Hematopoietic multipotent progenitor cell treated with erythropoietin and hydrocortisone succinate and interleukin-3 and kit ligand, for 6 days (in vitro differentiated cells): ENCODE data around the gene LPP.
A peak's percentile ranks its signal among the peaks of the same experiment; 100 is the strongest.

Source experiments
- DNase-seq: peaks from one replicate; pipeline ENCODE4 v3.0.0-alpha.2; 2015

LPP gene

DNA sequence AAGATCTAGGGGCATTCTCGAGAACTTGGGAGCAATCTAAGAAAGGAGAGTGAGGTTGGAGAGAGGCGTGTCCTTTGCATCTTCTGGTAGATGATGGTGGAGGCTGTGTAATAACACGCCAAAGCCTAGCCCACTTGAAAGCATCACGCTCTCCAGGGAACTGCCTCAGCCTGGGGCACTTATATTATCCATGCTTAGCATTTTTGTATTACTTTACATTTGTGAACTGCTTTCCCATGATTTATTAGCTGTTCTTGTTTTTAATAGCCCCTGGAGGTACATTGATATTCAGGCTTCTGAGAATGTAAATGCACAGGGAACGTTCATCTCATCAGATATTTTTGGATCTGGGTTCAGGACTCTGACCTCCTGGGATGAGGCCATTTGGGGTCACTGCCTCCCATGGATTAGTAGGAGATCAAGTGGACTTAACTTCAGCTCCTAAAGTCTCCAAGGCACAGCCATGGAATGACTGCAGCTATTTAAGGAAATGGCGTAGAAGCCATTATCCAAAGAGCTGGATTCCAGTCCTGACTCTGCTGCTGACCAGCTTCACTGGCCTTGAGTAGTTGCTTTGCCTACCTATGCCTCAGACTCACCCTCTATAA, 124.9 kb downstream of the LPP start:
- no peak for DNase-seq

DNA sequence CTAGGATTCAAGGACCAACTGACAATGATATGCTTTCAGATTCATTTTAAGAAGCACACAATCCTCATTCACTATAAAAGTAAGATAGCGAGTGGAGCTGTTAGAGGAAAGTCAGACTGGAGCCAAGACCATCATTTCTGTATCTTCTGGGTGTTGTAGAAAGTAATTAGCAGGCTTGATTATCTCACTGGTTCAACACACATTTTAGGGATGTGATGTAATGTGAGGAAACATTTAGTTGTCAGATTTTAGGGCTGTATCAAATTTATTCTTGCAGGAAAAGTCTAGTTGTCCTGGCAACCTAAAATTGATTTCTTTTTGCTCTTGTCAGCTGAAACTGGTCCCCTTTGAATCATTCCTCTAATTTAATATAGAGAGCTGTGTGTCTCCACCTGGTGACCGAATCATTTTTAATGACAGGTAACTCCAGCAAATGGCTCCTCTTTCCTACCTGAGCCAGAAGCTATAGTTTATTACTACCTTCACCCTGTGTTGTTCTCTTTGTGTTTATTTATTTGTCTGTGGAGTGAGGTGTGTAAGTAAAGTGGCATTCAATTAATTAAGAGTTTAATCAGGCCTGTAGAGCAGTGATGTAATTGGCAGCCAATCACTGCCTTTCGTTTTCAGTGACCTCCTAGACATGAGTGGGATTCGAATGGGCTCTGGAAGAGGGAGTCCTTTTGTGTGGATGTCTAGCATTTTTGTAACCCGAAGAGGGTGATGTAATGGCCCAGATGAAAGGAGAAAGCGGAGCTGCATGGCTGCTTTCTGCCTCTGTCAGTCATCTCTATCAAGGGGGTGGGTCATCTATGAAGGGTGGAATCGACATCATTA, 125.8 kb downstream of the LPP start:
- no peak for DNase-seq

DNA sequence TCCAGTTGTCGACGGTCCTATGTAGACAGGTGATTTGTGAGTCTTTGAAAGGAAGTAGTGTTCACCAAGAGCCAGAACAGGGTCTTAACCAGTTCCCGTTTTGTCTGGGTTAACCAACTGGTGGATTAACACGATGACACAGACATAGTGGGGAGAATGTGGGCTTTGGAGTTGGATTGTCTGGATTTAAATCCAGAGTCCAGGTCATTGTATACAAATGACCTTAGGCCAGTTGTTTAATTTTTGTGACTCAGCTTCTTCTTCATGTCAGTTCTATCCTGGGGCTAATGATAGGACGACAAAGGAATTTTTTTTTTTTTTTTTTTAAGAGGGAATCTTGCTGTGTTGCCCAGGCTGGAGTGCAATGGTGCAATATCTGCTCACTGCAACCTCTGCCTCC, 126.7 kb downstream of the LPP start:
- DNase-seq = no peak

DNA sequence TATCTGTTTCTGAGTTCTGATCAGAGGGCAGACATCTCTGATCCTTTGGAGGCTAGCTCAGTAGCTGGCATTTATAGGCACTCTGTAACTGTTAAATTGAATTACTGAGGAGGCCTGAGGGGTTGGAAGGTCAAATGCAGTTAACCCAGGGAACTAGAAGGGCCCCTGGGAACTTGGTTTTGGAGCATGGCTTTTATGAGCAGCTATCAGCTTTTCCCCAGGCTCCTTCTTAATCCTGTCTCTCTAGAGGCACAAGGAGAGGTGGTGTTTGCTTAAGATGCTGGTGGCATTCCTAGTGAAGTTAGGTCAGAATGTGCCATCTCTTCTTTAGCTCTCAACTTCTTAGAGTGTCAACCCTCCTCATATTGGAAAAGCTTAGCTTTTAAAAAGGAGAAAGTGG, 128.9 kb downstream of the LPP start:
- no peak for DNase-seq

DNA sequence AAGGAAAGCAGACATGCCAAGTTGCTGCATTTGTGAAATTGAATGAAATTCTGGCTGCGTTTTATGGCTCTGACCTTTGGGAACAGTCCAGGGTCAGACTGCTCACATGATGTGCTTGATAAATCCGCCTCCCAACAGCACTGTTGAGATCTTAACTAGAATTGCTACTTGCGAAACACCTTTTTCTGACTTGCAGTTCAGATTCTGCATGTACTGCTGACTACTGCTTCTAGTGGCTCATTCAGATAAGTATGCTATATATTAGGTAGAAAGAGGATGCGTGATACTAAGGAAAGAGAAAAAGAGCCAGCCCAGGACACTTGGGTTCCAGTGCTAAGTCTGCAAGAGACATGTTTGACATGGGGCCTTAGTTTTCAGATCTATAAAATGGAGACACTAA, 129.4 kb downstream of the LPP start:
- DNase-seq = peak; percentile 26

DNA sequence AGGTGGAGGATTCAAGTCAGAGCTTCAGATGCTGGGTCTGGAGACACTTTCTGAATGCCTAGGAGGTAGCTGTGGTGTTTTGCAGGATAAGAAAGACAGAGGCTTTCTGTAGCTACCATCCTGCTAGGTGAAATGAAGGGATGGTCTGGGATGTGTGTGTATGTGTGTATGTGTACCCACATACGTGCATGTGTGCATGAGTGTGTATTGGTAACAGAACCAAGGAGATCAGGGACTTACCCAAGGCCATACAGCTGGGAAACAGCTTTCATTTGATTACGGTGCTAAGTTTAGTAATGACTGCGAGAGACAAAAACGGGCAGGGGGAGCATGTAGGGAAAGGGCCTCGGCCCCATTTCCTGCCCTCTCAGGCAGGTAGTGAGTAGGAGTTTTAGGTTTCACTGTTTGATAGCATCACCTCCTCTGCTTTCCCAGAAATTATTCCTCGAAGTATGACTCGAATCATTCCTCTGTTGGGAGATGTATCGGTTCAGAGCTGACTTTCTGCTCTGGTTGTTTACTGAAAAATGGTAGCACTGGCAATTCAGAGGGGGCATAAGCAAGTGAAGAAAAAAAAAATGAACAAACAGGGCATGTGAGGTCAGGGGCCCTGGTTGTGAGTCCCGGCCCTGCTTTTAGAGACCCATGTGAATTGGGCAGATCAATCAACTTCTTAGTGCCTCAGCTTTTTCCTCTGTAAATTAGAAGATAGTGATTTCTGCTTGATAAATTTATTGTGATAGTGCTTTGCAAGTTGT, 130.7 kb downstream of the LPP start:
- DNase-seq = no peak

DNA sequence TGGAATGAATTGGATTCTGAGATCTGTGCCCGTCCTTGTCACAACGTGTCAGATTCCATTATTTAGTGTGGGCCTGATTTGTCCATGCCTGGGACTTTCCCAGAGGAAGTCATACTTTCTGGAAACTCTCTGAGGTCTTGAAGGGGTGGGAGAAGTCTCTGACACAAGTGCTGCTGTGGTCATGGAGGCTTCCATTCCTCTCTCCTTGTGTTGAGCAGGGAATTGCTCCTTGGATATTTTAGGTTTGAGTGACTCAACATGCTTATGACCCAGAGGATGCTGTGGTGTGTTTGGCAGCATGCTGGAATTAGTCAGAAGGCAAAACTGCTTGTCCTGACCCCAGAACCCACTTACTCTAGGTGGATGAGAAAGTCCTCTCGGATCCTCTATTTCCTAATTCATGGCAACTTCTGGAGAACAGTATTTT, 132.1 kb downstream of the LPP start:
- DNase-seq = no peak

DNA sequence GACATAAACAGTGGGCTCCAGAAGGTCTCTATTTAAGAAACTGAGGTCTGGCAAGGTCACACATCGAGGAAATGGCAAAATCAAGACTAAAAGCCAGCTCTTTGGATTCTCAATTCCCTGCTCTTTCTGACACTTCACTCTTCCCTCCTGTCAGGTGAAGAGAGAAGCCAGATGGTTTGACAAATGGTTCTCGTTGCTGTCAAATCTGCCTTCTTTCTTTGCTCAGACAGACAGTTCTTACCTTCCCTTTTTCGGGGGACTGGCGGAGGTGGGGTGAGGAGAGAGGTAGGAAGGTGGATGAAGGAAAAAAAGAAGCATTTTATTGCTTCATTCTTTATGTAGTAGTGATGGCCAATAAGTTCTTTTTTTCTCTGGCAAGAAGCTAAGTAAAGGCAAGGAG, 133.4 kb downstream of the LPP start:
- no peak for DNase-seq

DNA sequence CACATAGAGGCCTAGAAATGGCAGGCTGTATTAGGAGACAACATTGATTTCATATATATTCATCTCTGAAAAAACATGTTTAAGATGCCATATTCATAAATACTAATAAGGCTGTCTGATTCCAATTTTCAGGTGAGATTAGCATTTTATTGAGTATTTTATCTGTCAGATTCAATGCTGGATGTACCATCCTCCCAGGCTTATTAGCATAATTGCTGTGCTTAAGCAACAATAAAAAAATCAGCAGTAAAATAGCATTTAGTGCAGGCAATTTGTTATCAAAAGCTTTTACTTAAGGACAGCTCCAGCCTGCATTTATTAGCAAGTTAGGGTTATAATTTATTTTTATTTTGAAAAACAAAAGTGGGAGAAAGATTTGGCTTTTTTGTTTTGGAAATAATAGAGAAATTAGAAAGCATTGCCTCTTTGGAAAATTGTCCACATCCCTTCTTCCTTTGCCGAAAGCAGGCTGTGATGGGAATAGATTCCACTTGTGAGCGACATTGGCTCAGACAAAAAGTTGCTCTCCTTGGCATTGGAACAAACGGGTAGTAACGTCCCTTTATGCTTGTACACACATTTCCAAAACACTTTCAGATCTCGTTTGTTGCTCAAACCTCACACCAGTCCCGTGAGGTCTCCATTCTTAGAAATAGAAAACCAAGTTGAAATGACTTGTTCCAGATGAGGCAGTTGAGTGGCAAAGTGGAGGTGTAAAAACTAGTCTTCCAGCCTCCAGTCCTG, 134.0 kb downstream of the LPP start:
- DNase-seq = no peak

DNA sequence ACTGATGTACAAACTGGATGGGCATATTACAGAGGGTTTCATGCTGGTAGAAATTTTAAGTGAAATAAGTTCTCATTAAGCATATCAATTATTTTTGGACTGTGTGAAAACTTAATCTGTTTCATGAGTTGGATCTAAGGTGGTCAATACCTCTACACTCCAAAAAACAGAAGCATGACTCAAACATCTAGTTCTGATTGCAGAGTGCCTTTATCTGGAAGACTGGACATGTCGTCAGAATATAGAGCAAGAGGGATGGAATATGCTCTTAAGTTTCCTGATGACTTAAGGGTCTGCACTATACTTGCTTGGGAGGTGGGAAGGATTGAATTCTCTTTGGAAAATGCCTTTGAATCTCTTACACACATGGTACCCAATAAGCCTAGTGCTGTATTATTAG, 138.3 kb downstream of the LPP start:
- no peak for DNase-seq

DNA sequence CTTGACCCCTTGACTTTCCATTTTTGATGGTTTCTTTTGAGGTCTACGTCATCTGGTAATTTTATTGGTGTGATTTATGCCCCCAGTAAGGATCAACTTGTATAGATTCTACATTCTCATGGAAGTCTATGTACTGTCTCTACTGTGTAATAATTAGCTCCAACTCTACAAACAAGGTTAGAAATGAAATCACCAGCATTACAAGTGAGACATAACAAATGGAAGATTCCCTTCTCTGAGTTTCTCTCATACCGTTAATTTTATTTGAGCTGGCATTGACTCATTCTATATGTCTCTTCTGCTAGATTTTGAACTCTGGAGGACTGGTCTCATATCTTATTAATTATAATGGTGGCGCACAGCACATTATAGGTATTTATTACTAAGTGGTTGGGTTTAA, 138.9 kb downstream of the LPP start:
- no peak for DNase-seq

DNA sequence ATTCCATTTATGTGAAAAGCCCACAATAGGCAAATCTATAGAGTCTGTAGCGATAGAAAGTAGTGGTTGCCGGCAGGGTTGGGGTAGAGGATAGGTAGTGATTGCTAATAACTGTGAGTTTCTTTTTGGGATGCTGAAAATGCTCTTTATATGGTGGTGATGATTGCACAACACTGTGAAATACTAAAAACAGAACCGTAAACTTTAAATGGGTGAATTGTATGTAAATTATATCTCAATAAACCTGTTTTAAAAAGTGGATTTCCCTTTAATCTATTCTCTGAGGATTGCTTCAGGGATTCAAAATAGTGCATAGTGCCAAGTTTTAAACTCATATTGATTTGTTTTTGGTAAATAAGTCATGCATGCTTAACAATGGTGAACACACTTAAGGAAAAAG, 140.2 kb downstream of the LPP start:
- no peak for DNase-seq

DNA sequence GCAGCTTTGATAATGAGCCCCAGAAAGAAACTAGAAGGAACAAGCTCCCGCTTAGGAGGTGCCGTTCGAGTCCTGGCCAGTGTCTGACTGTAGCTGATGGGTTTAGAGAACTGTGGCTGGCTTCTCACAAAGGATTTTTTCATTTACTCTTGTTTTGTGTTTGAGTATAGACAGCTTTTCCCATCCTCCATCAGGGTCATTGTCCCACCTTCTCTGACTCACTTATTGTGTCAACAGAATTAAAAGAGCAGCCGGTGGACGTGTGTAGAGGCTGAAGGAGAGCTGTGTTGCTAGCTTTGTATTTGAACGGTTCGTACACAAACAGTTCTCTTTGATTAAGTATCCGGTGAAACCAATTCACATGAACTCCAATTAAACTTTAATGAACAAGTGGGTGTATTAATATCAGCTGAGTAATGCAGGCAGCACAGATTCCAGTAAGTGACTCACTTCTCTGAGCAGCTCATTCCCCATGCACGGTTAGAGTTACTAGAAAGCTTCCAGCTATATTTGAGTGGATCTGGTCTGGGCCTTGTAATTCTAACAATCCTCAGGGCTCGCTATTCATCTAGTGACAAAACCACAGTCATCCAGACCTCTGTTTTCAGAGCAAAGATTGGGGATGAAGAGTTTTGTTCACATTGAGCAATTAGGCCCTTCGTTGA, 141.0 kb downstream of the LPP start:
- no peak for DNase-seq

DNA sequence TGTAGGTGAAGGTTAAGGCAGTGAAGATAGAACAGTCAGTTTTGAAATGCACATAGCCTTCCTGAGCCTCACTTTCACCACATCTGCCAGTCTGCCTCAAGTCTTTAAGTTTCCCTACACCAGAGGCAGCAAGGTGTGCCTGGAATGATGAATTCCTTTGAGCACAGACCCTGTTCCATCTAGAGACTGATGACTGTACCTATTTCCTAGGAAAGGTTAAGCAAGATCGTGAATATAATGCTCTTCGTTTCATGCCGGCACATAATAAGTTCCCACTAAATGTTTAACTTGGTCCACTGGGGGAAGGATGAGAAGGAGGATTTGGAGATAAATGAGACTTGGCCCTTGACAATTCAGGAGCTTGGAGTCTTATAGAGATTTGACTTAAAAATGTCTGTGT, 141.9 kb downstream of the LPP start:
- DNase-seq = no peak

DNA sequence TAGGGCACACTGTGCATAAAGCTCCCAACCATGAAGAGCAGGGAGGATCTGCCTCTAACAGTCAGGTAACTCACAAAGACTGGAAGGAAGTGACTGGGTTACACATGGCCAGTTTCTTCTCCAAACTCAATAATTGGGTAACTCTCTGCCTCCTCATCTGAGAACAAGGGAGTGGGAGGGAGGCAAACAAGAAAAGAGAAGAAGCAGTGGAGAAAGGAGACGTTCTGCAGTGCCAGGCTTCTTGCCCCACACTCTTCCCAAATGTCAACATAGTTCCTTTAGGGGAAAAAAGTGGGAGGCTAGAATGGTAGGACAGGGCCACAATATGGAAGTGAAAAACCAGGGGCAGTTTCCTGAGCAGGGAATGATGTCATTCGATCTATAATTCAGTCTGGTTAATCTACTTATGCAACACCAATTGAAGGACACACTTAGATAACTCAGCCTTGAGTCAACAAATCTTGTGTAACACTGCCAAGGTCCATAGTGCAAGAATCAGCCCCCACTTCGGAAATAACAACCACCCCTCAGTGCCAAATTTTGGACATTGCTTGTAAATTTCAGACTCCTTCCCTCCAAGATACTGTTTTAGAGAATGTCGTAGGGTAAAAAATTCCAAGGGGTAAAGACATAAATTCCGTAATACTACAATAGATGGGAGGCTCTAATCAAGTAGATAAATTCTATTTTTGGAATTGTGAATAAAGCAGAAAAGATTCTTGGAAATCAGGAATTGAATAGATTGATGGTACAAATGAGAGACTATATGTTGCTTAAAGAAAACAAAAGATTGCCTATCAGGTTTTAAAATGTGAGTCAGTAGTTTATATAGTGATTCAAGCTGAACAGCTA, 143.0 kb downstream of the LPP start:
- DNase-seq = no peak

DNA sequence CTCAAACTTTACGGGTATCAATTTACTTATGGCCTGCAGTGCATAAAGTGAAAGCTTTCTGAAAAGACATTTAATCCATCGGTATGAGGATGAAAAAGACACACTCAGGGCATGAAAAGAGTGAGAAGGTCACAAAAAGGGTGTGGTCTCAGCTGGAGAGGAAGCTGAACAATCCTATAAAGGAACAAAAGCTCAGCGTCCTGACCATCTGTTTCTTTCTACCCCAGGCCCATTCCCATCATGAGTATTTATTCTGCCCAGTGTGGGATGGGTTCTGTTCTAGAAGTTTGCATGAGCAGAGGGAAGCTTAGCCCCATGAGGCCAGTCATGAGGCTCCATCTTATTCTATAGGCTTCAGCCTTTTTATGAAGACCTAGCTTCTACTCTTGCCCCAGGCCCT, 144.6 kb downstream of the LPP start:
- DNase-seq = no peak

DNA sequence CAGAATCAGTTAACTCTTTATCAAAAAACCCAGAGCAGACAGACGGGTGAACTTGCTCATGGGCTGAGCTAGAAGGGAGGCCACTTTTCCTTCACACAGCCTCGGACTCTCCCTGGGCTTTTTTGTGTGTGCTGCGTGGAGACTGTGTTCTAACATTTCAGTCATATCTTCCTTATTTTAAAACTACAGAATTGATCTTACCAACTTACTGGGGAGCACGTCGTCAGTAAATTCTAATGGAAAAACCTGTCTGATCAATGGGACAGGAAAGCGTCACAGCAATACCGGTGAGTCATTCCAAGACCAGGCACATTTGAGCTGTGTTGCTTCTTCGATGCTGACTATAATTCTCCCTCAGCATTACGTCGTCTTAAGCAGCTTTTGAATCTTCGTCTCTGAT, 145.1 kb downstream of the LPP start:
- no peak for DNase-seq

DNA sequence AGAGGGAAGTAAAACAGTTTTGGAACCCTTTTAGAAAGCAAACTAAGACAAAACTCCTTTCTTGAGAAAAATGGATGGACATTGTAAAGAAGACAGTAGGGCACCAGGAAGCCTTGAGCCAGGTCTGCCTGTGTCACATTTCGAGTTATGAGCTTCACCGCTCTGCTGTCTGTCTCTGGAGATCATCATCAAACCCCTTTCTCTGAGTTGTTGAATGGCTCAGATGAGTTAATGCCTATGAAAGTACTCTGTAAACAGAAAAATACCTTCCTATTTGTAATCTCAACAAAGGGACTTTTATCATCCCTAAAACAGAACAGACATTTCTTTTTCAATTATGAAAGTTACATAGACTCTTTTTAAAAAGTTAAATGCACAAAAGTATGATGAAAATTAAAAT, 145.8 kb downstream of the LPP start:
- no peak for DNase-seq

DNA sequence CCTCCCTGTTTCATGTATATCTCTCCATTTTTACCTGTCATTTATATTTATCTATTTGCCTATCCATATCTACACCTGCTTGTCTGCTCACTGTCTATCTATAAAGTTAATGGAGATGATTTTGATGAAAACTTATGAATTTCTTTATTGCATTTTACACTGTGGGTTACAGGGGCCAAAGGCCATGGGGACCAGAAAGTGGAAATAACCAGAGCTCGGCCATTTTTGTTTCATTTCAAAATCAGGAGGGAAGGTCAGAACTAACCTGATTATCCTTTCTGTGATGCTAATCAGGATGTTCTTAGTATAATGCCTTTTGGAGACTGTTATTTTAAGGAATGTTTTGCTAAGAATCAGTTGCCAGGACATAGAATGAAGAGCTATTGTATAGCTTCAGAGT, 147.2 kb downstream of the LPP start:
- no peak for DNase-seq

DNA sequence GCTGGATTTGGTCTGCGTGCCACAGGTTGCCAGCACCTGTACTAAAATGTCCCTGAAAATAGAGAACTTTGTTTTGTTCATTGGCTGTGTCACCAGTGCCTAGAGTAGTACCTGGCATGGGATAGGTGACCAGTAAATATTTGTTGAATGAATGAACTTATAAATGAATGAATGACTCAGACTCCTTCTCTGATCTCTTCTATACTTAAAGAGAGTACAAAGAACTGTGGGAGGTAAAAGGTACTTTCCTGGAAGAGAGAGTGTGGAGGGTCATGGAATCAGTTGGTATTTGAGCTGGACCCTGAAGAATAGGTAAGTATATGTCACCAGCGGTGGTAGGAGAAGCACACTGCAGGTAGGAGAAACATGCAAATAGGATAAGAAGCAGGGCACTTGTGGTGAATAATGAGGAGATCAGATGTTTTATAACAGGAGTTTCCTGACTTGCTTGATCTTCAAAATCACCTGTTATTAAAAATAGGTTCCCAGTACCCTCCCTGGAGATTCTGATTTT, 149.4 kb downstream of the LPP start:
- no peak for DNase-seq

DNA sequence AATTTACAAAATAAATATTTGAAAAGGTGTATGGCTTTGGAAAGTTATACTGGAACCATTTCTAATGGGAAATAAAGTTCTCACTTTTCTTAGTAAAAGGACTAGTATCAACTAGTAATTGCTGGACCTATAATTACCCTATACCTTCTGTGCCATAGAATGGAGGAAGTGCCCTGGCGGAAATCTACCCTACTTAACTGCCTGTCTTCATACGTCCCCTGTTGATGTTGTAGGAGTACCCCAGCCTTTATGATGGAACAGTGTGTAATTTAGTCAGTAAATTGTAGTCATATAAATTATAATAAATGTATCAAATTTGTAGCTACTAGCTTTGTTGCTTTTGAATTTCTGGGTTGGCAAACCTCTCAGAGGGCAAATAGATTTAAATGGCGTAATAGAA, 149.9 kb downstream of the LPP start:
- no peak for DNase-seq

DNA sequence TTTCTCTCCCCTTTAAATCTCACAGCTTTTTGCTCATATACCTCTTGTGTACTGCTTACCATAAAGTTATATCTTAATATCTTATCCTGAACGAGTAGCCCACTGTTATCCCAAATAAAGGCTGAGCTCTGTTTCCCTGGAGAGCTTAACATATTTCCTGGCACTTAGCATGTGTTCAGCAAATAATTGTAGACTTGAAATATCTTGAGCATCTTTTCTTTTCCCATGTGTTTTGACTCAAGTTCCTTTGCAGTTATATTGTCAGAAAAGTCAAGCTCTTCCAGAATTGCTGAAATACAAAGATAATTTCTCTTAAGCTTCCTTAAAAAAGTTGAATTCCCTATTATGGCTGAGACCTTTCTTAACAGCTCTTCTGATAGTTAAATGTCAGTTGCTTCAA, 150.5 kb downstream of the LPP start:
- DNase-seq = no peak
